ENCODE results near the gene THSD7B. TPM values are rescaled to one million over a fixed set of nuclear protein-coding genes. Genes with fewer than 3 reads are reported as not detected.
A peak's percentile ranks its signal among the peaks of the same experiment; 100 is the strongest.
"Not testable (repeated sequence)": the region's sequence is repeated elsewhere in the genome, so short reads cannot be mapped to it uniquely, and the experiment has no call there.

The THSD7B gene
- total and polyA plus RNA-seq, 4 donors = 3.9 to 10.8 (median 4.0) TPM

DNA sequence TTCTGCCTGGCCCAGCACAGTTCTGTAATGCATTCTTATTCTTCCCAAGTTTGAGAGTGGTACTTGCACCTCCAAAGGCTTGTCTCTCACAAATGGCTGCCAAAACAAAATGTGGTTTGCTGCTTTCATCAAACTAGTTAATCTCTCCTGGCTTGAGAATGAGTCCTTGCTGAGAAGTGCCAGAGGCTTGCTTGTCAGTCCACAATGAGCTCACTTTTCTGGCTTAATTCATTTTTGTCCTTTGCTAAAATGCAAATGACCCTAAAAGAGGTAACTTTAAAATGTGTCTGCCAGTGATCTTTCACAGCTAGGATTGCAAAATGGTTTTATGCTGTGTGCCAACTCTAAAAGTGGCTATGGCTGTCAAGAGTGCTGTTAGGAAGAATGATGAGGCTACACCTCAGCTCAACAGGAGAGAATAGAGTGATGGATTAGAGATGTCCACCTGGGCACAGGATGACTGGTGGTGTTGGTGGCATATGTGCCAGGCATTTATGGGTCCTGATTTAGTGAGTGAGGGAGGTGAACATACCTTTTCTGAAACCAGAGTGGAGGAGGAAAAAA lies 907.7 kb downstream of the THSD7B start:
- peak in 1 of 6 donors; percentile 57 for DNase-seq (ENCODE audit: low read depth in 4 of 6, low spot score in 6 of 6)
- Histone ChIP-seq H3K4me1 (ENCODE audit: control insufficient read depth, insufficient read depth, low read length) (no peaks in the 10 kb centered on the region), H3K27ac (ENCODE audit: low read depth, low read length) (no peak overlapping the region), H3K36me3 (ENCODE audit: control insufficient read depth, insufficient read depth, low read length) (no peaks in the 10 kb centered on the region), H3K4me3 (ENCODE audit: low read depth, low read length) (no peak overlapping the region), H3K27me3 (ENCODE audit: control insufficient read depth, insufficient read depth, low read length) (no peaks in the 10 kb centered on the region), H3K9me3 (ENCODE audit: control insufficient read depth, insufficient read depth, low read length) (no peaks in the 10 kb centered on the region)

DNA sequence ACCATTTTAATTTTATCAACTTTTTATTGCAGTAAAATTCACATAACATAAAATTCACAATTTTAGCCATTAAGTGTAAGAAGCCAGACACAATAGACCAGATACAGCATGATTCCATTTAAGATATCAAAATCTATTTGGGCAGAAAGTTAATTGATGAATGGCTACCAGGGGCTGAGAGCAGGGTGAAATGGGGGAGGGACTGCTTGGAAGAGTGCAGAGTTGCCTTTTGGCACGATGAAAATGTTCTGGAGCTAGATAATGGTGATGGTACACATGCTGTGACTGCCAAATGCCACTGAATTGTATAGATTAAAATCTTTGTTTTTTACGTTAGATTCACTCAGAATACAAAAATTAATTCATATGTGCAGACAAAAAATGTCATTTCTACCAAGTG lies 909.6 kb downstream of the THSD7B start:
- Histone ChIP-seq H3K27me3 (ENCODE audit: control insufficient read depth, insufficient read depth, low read length) (no peaks in the 10 kb centered on the region), H3K36me3 (ENCODE audit: control insufficient read depth, insufficient read depth, low read length) (no peaks in the 10 kb centered on the region), H3K27ac (ENCODE audit: low read depth, low read length) (no peak overlapping the region), H3K4me1 (ENCODE audit: control insufficient read depth, insufficient read depth, low read length) (no peaks in the 10 kb centered on the region), H3K4me3 (ENCODE audit: low read depth, low read length) (no peak overlapping the region), H3K9me3 (ENCODE audit: control insufficient read depth, insufficient read depth, low read length) (no peaks in the 10 kb centered on the region)
- WGBS (ENCODE audit: insufficient coverage) = 57% methylated on average over 1 of the region's 2 CpGs
- DNase-seq (ENCODE audit: low read depth in 4 of 6, low spot score in 6 of 6) = no peak

GRCh38 chr2:137675584-137676327 lies 910.4 kb downstream of the THSD7B start:
- H3K27me3 ChIP-seq (ENCODE audit: control insufficient read depth, insufficient read depth, low read length) = no peaks in the 10 kb centered on the region
- no peaks in the 10 kb centered on the region for H3K9me3 ChIP-seq (ENCODE audit: control insufficient read depth, insufficient read depth, low read length)
- H3K27ac ChIP-seq (ENCODE audit: low read depth, low read length) = no peak overlapping the region
- no peak overlapping the region for H3K4me3 ChIP-seq (ENCODE audit: low read depth, low read length)
- H3K4me1 ChIP-seq (ENCODE audit: control insufficient read depth, insufficient read depth, low read length) = no peaks in the 10 kb centered on the region
- H3K36me3 ChIP-seq (ENCODE audit: control insufficient read depth, insufficient read depth, low read length) = no peaks in the 10 kb centered on the region
- no peak for DNase-seq (ENCODE audit: low read depth in 4 of 6, low spot score in 6 of 6)
- 100% methylated on average over 1 of the region's 4 CpGs for WGBS (ENCODE audit: insufficient coverage)

DNA sequence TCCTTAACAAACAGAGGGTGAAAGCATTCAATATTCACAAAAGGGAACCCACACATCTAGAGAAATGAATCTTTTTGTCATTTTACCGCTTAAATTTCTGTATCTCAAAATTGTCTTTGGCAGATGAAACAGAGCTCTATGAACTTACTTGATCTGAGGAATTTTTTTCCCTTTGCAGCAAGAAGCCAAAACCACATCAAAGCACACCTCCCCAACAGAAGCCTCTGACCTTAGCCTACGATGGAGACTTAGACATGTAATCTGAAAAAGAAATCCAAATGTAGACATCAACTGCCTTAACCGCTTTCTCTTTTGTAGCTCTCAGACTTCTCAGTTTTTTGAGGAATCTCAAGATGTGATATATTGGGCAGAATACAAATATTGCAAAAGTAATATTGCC lies 911.0 kb downstream of the THSD7B start:
- Histone ChIP-seq H3K4me1 (ENCODE audit: control insufficient read depth, insufficient read depth, low read length) (no peaks in the 10 kb centered on the region), H3K4me3 (ENCODE audit: low read depth, low read length) (no peak overlapping the region), H3K27me3 (ENCODE audit: control insufficient read depth, insufficient read depth, low read length) (no peaks in the 10 kb centered on the region), H3K9me3 (ENCODE audit: control insufficient read depth, insufficient read depth, low read length) (no peaks in the 10 kb centered on the region), H3K27ac (ENCODE audit: low read depth, low read length) (no peak overlapping the region), H3K36me3 (ENCODE audit: control insufficient read depth, insufficient read depth, low read length) (no peaks in the 10 kb centered on the region)
- no peak for DNase-seq (ENCODE audit: low read depth in 4 of 6, low spot score in 6 of 6)
- WGBS (ENCODE audit: insufficient coverage) = 100% methylated on average over 1 of the region's 3 CpGs

DNA sequence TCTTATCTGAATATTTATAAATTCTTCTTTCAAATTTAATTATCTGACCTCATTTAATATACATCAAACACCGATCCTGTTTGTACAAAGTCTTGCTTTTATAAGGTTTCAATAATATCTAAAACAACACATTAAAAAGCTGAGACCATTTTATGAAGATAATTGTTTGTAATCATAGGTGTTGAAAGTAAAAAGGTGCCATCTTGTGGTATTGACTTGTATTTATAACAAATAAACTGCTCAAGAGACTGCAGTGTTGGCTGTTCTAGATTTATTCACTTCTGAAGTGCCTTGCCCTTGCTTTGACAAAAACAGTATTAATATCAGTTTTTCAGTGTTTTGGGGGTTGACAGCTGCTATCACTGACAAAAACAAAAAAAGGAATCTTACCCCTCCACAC lies 912.1 kb downstream of the THSD7B start:
- no peak overlapping the region for H3K27ac ChIP-seq (ENCODE audit: low read depth, low read length)
- H3K36me3 ChIP-seq (ENCODE audit: control insufficient read depth, insufficient read depth, low read length) = no peaks in the 10 kb centered on the region
- DNase-seq (ENCODE audit: low read depth in 4 of 6, low spot score in 6 of 6) = peak in 1 of 6 donors; percentile 73
- no peaks in the 10 kb centered on the region for H3K27me3 ChIP-seq (ENCODE audit: control insufficient read depth, insufficient read depth, low read length)
- WGBS (ENCODE audit: insufficient coverage) = no CpG with 5 or more reads among the region's 1 CpG
- no peak overlapping the region for H3K4me3 ChIP-seq (ENCODE audit: low read depth, low read length)
- no peaks in the 10 kb centered on the region for H3K9me3 ChIP-seq (ENCODE audit: control insufficient read depth, insufficient read depth, low read length)
- H3K4me1 ChIP-seq (ENCODE audit: control insufficient read depth, insufficient read depth, low read length) = no peaks in the 10 kb centered on the region

- no peaks in the 10 kb centered on the region for H3K36me3 ChIP-seq (ENCODE audit: control insufficient read depth, insufficient read depth, low read length)
- no peaks in the 10 kb centered on the region for H3K4me1 ChIP-seq (ENCODE audit: control insufficient read depth, insufficient read depth, low read length)
- DNase-seq (ENCODE audit: low read depth in 4 of 6, low spot score in 6 of 6) = no peak
- H3K9me3 ChIP-seq (ENCODE audit: control insufficient read depth, insufficient read depth, low read length) = no peaks in the 10 kb centered on the region
- WGBS (ENCODE audit: insufficient coverage) = no CpG with 5 or more reads among the region's 1 CpG
- H3K27me3 ChIP-seq (ENCODE audit: control insufficient read depth, insufficient read depth, low read length) = no peaks in the 10 kb centered on the region
- H3K27ac ChIP-seq (ENCODE audit: low read depth, low read length) = no peak overlapping the region
- no peak overlapping the region for H3K4me3 ChIP-seq (ENCODE audit: low read depth, low read length)
Measured at GRCh38 chr2:137689549-137689948, 924.2 kb downstream of the THSD7B start.

DNA sequence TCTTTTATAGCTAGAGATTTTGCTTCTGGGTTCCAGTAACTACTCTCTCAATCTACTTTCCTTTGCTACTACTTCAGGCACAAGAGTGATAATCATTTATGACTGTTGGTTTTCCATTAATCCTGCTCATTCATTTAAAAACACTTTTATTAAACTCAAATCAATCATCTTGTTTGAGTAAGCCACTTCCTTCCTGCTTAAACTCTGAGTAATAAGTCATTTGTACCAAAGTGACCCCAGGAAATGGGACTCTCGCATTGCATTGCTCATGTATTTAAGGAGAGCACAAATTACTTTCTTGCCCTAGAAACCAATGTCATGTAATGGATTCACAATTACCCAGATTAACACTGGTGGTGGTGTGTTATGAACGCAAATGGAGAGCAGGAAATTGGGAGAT lies 928.2 kb downstream of the THSD7B start:
- Histone ChIP-seq H3K4me1 (ENCODE audit: control insufficient read depth, insufficient read depth, low read length) (no peaks in the 10 kb centered on the region), H3K27ac (ENCODE audit: low read depth, low read length) (no peak overlapping the region), H3K9me3 (ENCODE audit: control insufficient read depth, insufficient read depth, low read length) (no peaks in the 10 kb centered on the region), H3K36me3 (ENCODE audit: control insufficient read depth, insufficient read depth, low read length) (no peaks in the 10 kb centered on the region), H3K27me3 (ENCODE audit: control insufficient read depth, insufficient read depth, low read length) (no peaks in the 10 kb centered on the region), H3K4me3 (ENCODE audit: low read depth, low read length) (no peak overlapping the region)
- no peak for DNase-seq (ENCODE audit: low read depth in 4 of 6, low spot score in 6 of 6)
- no CpG with 5 or more reads among the region's 2 CpGs for WGBS (ENCODE audit: insufficient coverage)

- Histone ChIP-seq H3K9me3 (ENCODE audit: control insufficient read depth, insufficient read depth, low read length) (peaks cover 2% of the 10 kb centered on the region), H3K4me3 (ENCODE audit: low read depth, low read length) (no peak overlapping the region), H3K27me3 (ENCODE audit: control insufficient read depth, insufficient read depth, low read length) (no peaks in the 10 kb centered on the region), H3K4me1 (ENCODE audit: control insufficient read depth, insufficient read depth, low read length) (no peaks in the 10 kb centered on the region), H3K36me3 (ENCODE audit: control insufficient read depth, insufficient read depth, low read length) (no peaks in the 10 kb centered on the region), H3K27ac (ENCODE audit: low read depth, low read length) (no peak overlapping the region)
- WGBS (ENCODE audit: insufficient coverage) = 100% methylated on average over 1 of the region's 1 CpG
- DNase-seq (ENCODE audit: low read depth in 4 of 6, low spot score in 6 of 6) = no peak
Measured at GRCh38 chr2:137696916-137697315, 931.6 kb downstream of the THSD7B start.

DNA sequence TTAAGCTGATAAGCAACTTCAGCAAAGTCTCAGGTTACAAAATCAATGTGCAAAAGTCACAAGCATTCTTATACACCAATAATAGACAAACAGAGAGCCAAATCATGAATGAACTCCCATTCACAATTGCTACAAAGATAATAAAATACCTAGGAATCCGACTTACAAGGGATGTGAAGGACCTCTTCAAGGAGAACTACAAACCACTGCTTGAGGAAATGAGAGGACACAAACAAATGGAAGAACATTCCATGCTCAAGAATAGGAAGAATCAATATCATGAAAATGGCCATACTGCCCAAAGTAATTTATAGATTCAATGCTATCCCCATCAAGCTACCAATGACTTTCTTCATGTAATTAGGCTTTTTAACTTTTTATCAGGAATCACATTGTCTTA lies 934.9 kb downstream of the THSD7B start:
- not testable (repeated sequence) for H3K4me1 ChIP-seq (ENCODE audit: control insufficient read depth, insufficient read depth, low read length)

GRCh38 chr2:137700681-137701080 lies 935.3 kb downstream of the THSD7B start:
- Histone ChIP-seq H3K36me3 (ENCODE audit: control insufficient read depth, insufficient read depth, low read length) (no peaks in the 10 kb centered on the region), H3K27me3 (ENCODE audit: control insufficient read depth, insufficient read depth, low read length) (no peaks in the 10 kb centered on the region), H3K27ac (ENCODE audit: low read depth, low read length) (no peak overlapping the region), H3K4me1 (ENCODE audit: control insufficient read depth, insufficient read depth, low read length) (no peaks in the 10 kb centered on the region), H3K4me3 (ENCODE audit: low read depth, low read length) (no peak overlapping the region), H3K9me3 (ENCODE audit: control insufficient read depth, insufficient read depth, low read length) (peaks cover 4% of the 10 kb centered on the region)
- no peak for DNase-seq (ENCODE audit: low read depth in 4 of 6, low spot score in 6 of 6)

More for the DNA sequence above, 934.9 kb downstream of the THSD7B start:
- no CpG with 5 or more reads among the region's 1 CpG for WGBS (ENCODE audit: insufficient coverage)
- not testable (repeated sequence) for H3K9me3 ChIP-seq (ENCODE audit: control insufficient read depth, insufficient read depth, low read length); H3K4me3 ChIP-seq (ENCODE audit: low read depth, low read length); H3K27ac ChIP-seq (ENCODE audit: low read depth, low read length); DNase-seq (ENCODE audit: low read depth in 4 of 6, low spot score in 6 of 6); H3K27me3 ChIP-seq (ENCODE audit: control insufficient read depth, insufficient read depth, low read length); H3K36me3 ChIP-seq (ENCODE audit: control insufficient read depth, insufficient read depth, low read length)

Data from spinal cord (tissue), 10 donors.